ENCODE results near the gene OR2D3.
"Not testable (repeated sequence)": the region's sequence is repeated elsewhere in the genome, so short reads cannot be mapped to it uniquely, and the experiment has no call there.

OR2D3 gene

DNA sequence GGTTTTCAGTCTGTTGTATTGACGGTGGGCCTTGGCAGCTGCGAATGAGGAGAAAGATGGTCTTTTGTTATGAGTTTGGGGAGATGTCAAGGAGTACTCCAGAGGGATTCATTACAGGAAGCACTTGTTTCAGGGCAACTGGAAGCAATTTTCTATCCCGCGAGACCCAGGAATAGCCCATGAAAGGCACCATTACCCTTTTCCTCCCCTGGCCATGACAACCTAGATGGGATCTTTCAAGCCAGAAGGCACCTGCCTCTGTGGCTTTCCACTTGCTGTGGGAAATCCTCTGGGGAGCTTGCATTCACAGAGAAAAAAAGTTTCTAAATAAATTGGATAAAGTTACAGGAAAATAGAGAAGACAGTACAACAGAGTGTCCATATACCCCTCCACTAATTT, 8.1 kb downstream of the OR2D3 start:
- DNase-seq, result no peak

DNA sequence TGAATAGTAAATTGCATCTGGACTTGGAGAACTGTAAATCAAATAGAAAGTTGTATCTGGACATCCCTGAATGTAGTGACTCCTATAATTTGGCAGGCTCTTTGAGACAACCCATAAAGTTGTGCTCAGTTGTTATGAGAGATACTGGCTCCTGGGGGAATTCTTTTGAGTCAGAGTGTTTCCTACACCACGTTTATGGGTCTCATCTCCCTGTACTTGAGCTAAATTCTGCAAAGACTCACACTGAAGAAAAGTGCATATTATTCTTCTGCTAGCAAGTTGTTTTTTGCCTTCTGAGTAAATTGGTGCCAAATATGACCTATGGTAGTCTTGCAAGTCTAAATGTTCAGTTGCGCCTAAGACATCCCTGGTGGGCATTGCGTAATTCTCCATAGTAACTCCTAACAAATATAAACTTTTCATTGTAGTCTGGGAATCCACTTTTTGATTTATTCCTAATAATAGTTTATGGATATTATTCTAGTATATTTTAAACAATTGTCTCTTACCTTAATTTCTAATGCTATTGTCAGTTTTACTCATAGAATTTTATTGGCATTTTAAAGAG, 10.4 kb downstream of the OR2D3 start:
- no peak for DNase-seq

DNA sequence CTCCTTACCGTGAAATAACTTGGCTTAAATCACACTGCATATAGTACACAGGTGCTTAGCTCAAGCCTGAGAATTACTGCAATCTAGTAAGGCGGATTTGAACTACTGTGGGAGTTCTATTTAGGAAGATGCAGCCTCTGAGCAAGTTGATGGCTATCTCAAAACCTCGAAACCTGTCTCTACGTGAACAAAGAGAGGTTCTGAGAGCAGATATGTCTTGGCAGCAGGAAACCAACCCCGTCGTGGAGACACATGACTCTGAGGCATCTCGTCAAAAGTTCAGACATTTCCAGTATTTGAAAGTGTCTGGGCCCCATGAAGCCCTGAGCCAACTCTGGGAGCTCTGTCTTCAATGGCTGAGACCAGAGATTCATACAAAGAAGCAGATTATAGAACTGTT, 11.3 kb downstream of the OR2D3 start:
- no peak for DNase-seq

DNA sequence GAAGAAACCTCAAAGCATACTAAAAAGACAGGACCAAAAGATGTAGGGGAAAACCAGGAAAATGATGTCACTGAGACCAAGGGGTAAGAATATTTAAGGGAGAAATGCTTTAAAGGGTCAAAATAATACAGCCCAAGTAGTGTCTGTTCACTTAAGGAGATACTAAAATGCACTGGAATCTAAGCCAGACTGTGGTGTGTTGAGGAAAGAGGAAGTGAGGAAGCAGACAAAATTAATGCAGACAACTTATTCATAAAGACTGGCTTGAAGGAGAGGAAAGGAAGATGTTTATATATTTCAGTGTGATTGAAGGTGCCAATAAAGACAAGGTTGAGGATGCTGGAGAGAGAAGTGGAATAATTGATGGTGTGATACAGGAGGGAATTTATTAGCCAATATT, 21.2 kb downstream of the OR2D3 start:
- no peak for DNase-seq

DNA sequence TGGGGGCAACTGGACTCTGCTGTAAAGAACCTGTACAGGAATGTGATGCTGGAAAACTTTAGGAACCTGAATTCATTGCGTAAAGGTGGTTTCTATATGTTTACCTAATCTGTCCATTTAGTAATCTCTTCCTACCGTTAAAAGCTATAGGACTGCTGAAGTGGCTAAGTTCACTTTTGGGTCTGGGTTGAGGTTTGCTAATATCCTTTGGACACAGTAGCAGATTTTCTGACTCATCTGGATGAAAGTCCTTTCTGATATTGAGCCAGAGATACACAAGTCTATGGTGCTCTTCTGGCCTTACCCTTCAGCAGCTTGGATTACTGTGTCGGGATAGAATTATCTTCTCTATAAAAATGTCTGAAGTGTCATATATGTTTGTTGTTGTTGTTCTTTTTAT, 22.3 kb downstream of the OR2D3 start:
- no peak for DNase-seq

DNA sequence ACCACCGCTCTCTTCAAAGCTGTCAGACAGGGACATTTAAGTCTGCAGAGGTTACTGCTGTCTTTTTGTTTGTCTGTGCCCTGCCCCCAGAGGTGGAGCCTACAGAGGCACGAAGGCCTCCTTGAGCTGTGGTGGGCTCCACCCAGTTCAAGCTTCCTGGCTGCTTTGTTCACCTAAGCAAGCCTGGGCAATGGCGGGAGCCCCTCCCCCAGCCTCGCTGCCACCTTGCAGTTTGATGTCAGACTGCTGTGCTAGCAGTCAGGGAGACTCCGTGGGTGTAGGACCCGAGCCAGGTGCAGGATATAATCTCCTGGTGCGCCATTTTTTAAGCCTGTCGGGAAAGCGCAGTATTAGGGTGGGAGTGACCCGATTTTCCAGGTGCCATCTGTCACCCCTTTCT, 33.4 kb downstream of the OR2D3 start:
- DNase-seq, result not testable (repeated sequence)

DNA sequence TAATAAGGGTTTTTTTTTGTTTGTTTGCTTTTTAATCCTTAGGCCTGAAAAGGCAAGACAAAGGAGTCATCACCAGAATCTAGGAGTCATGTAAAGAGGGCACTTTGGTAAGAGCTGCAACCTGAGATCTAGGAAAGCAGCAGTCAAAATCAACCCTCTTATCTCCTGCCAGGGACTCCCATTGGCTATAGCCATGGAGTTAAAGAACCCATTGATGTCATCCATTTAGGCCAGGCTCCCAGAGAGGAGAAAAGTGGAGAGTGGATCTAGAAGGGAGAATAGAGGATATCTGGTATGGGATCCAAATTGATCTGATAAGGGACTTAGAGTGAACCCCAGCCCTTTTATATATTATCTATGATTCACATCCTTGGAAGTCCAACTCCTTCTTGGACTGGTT, 41.3 kb downstream of the OR2D3 start:
- no peak for DNase-seq

DNA sequence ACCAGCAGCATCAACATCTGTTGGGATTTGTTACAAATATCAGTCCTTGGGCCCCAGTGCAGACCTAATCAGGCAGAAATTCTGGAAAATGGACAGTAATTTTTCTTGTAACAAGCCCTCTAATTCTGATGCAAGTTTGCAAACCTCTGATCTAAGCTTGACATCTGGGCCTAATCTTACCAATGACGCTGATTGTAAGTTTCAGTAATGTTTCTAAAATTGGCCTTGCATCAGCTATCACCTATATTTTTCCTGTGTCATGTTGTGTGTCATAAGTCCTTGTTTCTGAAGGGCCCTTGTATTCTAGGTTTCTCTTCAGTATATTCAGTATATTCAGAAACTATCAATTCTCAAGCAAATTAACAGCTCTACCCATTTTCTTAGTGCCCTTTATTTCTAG, 41.9 kb downstream of the OR2D3 start:
- no peak for DNase-seq

DNA sequence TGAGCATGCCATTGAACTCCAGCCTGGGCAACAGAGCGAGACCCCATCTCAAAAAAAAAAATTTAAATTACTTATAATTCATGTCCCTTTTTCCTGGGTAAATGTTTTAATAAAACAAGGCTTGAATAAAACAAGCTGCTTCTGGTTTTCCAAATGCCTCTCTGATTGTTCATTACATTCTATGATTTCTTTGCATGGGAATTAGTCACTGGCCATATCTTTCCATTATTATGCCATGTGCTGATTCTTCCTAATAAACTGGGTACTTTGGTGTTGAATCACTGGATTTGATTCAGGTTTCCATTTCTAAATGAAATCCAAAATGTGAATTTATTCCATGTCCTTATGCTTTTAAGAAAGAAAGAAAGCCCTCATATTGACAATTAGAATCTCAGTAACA, 48.0 kb downstream of the OR2D3 start:
- DNase-seq, result no peak

DNA sequence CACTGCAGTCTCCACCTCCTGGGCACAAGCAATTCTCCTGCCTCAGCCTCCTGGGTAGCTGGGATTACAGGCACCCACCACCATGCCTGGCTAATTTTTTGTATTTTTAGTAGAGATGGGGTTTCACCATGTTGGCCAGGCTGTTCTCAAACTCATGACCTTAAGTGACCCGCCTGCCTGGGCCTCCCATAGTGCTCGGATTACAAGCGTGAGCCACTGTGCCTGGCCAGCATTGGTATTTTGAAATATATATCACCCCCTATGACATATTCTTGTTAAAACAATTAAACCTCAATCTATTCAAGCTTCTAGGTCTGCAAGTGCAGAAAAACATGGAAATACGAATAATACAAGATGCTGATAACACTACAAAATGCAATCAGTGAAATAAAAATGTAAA, 49.1 kb downstream of the OR2D3 start:
- DNase-seq, result not testable (repeated sequence)

All from DMS153 (cell line).